Panc1 (cell line): ENCODE measurements around the gene HCK. TPM values are rescaled to one million over a fixed set of nuclear protein-coding genes. Genes with fewer than 3 reads are reported as not detected.

Source experiments
- ATAC-seq: fragments of 200-7000 bp; cut with Tn5 transposase; 2 replicates; pipeline ENCODE4 v1.9.1; 2020; ENCODE audit warnings: mild to moderate bottlenecking, moderate library complexity
- BruUV-seq: library from RNA; stranded (reverse); fragments of 400-500 nt; replicated peaks from 2 replicates; lab custom pipeline; 2021; lab: Mats Ljungman, UMichigan
- CTCF ChIA-PET: fragments of 300-600 bp; sonication (Branson Sonifier 250); formaldehyde crosslinking; loops from one replicate; lab custom pipeline; 2022; ENCODE audit warnings: antibody characterized with exemption; lab: Charles Lee
- POLR2A ChIA-PET: fragments of 300-600 bp; sonication (Branson Sonifier 250); formaldehyde crosslinking; loops from one replicate; lab custom pipeline; 2022; ENCODE audit warnings: antibody characterized with exemption; lab: Charles Lee
- DNase-seq: peaks from one replicate; pipeline ENCODE4 v3.0.0-alpha.2; 2010; ENCODE audit warnings: low read depth, low spot score
- H3K27ac ChIP-seq: 2 replicates; pipeline ENCODE4 v1.5.1; 2011; ENCODE audit warnings: mild to moderate bottlenecking, low read length, inconsistent platforms
- H3K27me3 ChIP-seq: fragments of 200-500 bp; sonication (Bioruptor generic); 2 replicates; pipeline ENCODE4 v1.6.0; 2014; ENCODE audit warnings: low read length, inconsistent platforms; ENCODE audit not compliant: control insufficient read depth, insufficient read depth
- H3K36me3 ChIP-seq: fragments of 200-500 bp; sonication (Bioruptor generic); 2 replicates; pipeline ENCODE4 v1.5.1; 2014; ENCODE audit warnings: inconsistent platforms, mild to moderate bottlenecking, low read length, moderate library complexity; ENCODE audit not compliant: control insufficient read depth, insufficient read depth
- H3K4me1 ChIP-seq: 2 replicates; pipeline ENCODE4 v1.5.1; 2011; ENCODE audit warnings: inconsistent platforms, mild to moderate bottlenecking, low read length, moderate library complexity; ENCODE audit not compliant: control insufficient read depth, insufficient read depth
- H3K4me3 ChIP-seq, 2 experiments: 2 replicates each; pipeline ENCODE4 v1.5.1; 2011 to 2012; ENCODE audit warnings: low read depth in 2 of 2, low read length in 2 of 2, mild to moderate bottlenecking in 2 of 2, inconsistent platforms in 1 of 2, moderate library complexity in 1 of 2
- H3K9me3 ChIP-seq: fragments of 200-500 bp; sonication (Bioruptor generic); 2 replicates; pipeline ENCODE4 v1.5.1; 2014; ENCODE audit warnings: low read depth, mild to moderate bottlenecking, inconsistent platforms, low read length, moderate library complexity; ENCODE audit not compliant: control insufficient read depth, insufficient read depth
- POLR2AphosphoS5 ChIP-seq: IDR thresholded peaks from 2 replicates; pipeline ENCODE4 v1.6.1; 2012; ENCODE audit warnings: mild to moderate bottlenecking, low read depth, low read length, moderate library complexity
- REST ChIP-seq, 2 experiments: IDR thresholded peaks; 2 replicates each; pipeline ENCODE4 v1.6.1; 2011 to 2012; ENCODE audit warnings: low read depth in 2 of 2, control low read depth in 1 of 2, low read length in 1 of 2, mild to moderate bottlenecking in 1 of 2, moderate library complexity in 1 of 2; ENCODE audit not compliant: insufficient read depth in 1 of 2
- SIN3A ChIP-seq: IDR thresholded peaks from 2 replicates; pipeline ENCODE4 v1.6.1; 2012; ENCODE audit warnings: low read depth, mild to moderate bottlenecking, low read length, moderate library complexity, borderline replicate concordance; ENCODE audit not compliant: insufficient read depth
- TCF7L2 ChIP-seq: IDR thresholded peaks from 2 replicates; pipeline ENCODE4 v1.6.1; 2011; ENCODE audit warnings: mild to moderate bottlenecking, low read depth, low read length, inconsistent platforms
- in situ Hi-C: cut with HindIII; loops from 2 replicates; pipeline ENCODE4 v1.10.0; 2016; ENCODE audit warnings: low sequenced_read_pairs, low pct_unique_long_range_greater_than_20kb
- intact Hi-C: fragments of 100-400 bp; cut with micrococcal nuclease; formaldehyde crosslinking; loops from one replicate; pipeline ENCODE4 v1.10.0; 2022; ENCODE audit not compliant: unreplicated experiment
- total RNA-seq: library from RNA; stranded (reverse); gene quantifications from one replicate; pipeline ENCODE4 v1.2.1, GENCODE V29; 2021; ENCODE audit not compliant: unreplicated experiment
- TF ChIP-seq, protein P1 (sequence below): fragments of 450-650 bp; IDR thresholded peaks from 2 replicates; pipeline ENCODE4 v1.5.1; 2017; ENCODE audit warnings: mild to moderate bottlenecking

HCK gene
- total RNA-seq, 1 experiment from 2014 or later: 0.98 TPM

DNA sequence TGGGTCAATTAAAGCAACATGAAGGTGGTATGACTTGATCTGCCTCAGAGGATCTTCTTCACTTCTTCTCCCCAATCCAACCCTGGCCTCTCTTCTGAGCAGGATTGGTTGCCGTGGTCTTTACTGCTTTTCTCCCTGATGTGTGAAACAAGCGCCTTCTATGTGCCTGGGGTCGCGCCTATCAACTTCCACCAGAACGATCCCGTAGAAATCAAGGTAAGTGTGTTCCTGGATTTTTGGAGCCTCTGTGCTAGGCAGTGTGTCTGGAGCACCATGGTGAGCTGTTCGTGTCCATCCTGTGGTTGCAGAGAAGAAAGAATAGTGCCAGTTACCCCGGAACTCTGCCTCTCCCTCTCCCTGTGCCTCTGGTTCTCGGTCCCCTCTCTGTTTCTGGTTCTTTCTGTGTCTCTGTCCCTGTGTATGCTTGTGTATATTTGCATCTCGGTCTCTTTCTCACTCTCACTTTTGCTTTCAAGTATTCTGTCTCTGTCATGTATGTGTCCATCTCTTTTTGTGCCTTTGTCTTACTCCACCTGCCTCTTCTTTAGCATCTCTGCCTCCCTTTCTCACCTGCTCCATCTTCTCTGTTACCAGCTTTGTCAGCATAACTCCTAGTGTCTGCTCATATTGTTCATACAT lies 81.0 kb downstream of the HCK start:
- ChIA-PET POLR2A (interaction anchor here (0.6 kb wide), 2 partner anchors 13 to 145 kb away, joined by 3 read pairs; no protein-coding TSS in a partner anchor), CTCF (no interaction called here)
- intact Hi-C loops (no loop called here), in situ Hi-C loops (no loop called here)
- TF ChIP-seq POLR2AphosphoS5 (no peak), TCF7L2 (no peak), REST (IDR thresholded peaks at IDR 0.05; ENCODE audit: insufficient read depth in 1 of 2, low read depth in 2 of 2, low read length in 1 of 2) (no peak)
- H3K27me3 ChIP-seq: no peaks in the 10 kb centered on the region
- no peak overlapping the region for H3K4me3 ChIP-seq
- no peak overlapping the region for H3K27ac ChIP-seq
- DNase-seq (no peak), ATAC-seq (no peak)
- H3K9me3 ChIP-seq: no peaks in the 10 kb centered on the region
- H3K4me1 ChIP-seq: 0 out of 2 replicates have a peak, but pooled peaks cover 6% of the 10 kb centered on the region
- BruUV-seq: no TSS peak
- peaks cover 12% of the 10 kb centered on the region; the same call in 1 of the 2 replicates for H3K36me3 ChIP-seq

DNA sequence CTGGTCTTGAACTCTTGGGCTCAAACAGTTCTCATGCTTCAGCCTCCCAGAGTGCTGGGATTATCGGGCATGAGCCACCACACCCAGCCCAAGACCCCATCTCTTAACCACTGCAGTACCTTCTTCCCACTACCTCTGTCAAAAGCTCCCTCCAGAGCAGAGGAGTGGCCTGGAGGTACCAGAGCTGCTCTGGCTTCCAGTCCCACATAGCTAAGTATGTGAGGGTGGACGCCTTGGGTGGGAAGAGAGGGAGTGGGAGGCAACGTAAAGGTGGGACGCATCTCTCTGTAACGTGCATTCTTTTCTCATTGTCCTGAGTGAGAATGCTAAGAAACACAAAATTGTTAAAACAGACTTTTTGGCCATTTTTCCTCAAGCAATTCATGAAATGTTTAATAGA lies 82.0 kb downstream of the HCK start:
- Histone ChIP-seq H3K4me3 (no peak overlapping the region), H3K36me3 (peaks cover 15% of the 10 kb centered on the region; the same call in 1 of the 2 replicates), H3K27me3 (no peaks in the 10 kb centered on the region), H3K27ac (no peak overlapping the region), H3K9me3 (no peaks in the 10 kb centered on the region), H3K4me1 (0 out of 2 replicates have a peak, but pooled peaks cover 6% of the 10 kb centered on the region)
- ATAC-seq: no peak
- no TSS peak for BruUV-seq
- intact Hi-C loops (no loop called here), in situ Hi-C loops (no loop called here)
- TF ChIP-seq POLR2AphosphoS5: no peak
- TF ChIP-seq, protein P1, sequence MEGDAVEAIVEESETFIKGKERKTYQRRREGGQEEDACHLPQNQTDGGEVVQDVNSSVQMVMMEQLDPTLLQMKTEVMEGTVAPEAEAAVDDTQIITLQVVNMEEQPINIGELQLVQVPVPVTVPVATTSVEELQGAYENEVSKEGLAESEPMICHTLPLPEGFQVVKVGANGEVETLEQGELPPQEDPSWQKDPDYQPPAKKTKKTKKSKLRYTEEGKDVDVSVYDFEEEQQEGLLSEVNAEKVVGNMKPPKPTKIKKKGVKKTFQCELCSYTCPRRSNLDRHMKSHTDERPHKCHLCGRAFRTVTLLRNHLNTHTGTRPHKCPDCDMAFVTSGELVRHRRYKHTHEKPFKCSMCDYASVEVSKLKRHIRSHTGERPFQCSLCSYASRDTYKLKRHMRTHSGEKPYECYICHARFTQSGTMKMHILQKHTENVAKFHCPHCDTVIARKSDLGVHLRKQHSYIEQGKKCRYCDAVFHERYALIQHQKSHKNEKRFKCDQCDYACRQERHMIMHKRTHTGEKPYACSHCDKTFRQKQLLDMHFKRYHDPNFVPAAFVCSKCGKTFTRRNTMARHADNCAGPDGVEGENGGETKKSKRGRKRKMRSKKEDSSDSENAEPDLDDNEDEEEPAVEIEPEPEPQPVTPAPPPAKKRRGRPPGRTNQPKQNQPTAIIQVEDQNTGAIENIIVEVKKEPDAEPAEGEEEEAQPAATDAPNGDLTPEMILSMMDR: no peak
- DNase-seq: no peak
- CTCF ChIA-PET: no interaction called here
- POLR2A ChIA-PET: interaction anchor here (0.5 to 0.7 kb wide), 3 partner anchors 10 to 139 kb away, joined by 3 to 4 read pairs (median 3); no protein-coding TSS in a partner anchor

GRCh38 chr20:32135983-32136515 lies 84.0 kb downstream of the HCK start:
- peaks cover 16% of the 10 kb centered on the region; the same call in 1 of the 2 replicates for H3K36me3 ChIP-seq
- H3K27me3 ChIP-seq: no peaks in the 10 kb centered on the region
- H3K4me1 ChIP-seq: 0 out of 2 replicates have a peak, but pooled peaks cover 6% of the 10 kb centered on the region
- intact Hi-C loops (no loop called here), in situ Hi-C loops (no loop called here)
- no peaks in the 10 kb centered on the region for H3K9me3 ChIP-seq
- H3K27ac ChIP-seq: no peak overlapping the region
- BruUV-seq: no TSS peak
- TF ChIP-seq TCF7L2 (no peak), POLR2AphosphoS5 (no peak), SIN3A (no peak), REST (IDR thresholded peaks at IDR 0.05; ENCODE audit: insufficient read depth in 1 of 2, low read depth in 2 of 2, low read length in 1 of 2) (no peak)
- TF ChIP-seq, protein P1: no peak
- no peak overlapping the region for H3K4me3 ChIP-seq
- ChIA-PET CTCF (no interaction called here), POLR2A (no interaction called here)
- no peak for ATAC-seq
- no peak for DNase-seq
